PC-3 (cell line): ENCODE measurements around the gene LYRM4.

Source experiments
- EZH2 ChIP-seq: fragments of 300-600 bp; sonication (generic); IDR thresholded peaks from one replicate; pipeline ENCODE4 v1.6.1; 2017; ENCODE audit warnings: antibody characterized with exemption, mild to moderate bottlenecking, low read length; ENCODE audit not compliant: unreplicated experiment
- TF ChIP-seq, protein P1 (sequence below): fragments of 300-600 bp; sonication (generic); conservative IDR thresholded peaks from 2 replicates; pipeline ENCODE4 v1.5.1; 2017; ENCODE audit warnings: antibody characterized with exemption, low read depth, mild to moderate bottlenecking, low read length

- TF ChIP-seq EZH2, result no peak
- TF ChIP-seq, protein P1, sequence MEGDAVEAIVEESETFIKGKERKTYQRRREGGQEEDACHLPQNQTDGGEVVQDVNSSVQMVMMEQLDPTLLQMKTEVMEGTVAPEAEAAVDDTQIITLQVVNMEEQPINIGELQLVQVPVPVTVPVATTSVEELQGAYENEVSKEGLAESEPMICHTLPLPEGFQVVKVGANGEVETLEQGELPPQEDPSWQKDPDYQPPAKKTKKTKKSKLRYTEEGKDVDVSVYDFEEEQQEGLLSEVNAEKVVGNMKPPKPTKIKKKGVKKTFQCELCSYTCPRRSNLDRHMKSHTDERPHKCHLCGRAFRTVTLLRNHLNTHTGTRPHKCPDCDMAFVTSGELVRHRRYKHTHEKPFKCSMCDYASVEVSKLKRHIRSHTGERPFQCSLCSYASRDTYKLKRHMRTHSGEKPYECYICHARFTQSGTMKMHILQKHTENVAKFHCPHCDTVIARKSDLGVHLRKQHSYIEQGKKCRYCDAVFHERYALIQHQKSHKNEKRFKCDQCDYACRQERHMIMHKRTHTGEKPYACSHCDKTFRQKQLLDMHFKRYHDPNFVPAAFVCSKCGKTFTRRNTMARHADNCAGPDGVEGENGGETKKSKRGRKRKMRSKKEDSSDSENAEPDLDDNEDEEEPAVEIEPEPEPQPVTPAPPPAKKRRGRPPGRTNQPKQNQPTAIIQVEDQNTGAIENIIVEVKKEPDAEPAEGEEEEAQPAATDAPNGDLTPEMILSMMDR, result no peak
These were observed 177.5 kb downstream of the LYRM4 start for GRCh38 chr6:5083307-5083583.
